ENCODE data around the gene PCCA. TPM values are rescaled to one million over a fixed set of nuclear protein-coding genes. Genes with fewer than 3 reads are reported as not detected.

PCCA gene
- total RNA-seq, 2 experiments from 2014 or later = 7.9 to 8.2 TPM

DNA sequence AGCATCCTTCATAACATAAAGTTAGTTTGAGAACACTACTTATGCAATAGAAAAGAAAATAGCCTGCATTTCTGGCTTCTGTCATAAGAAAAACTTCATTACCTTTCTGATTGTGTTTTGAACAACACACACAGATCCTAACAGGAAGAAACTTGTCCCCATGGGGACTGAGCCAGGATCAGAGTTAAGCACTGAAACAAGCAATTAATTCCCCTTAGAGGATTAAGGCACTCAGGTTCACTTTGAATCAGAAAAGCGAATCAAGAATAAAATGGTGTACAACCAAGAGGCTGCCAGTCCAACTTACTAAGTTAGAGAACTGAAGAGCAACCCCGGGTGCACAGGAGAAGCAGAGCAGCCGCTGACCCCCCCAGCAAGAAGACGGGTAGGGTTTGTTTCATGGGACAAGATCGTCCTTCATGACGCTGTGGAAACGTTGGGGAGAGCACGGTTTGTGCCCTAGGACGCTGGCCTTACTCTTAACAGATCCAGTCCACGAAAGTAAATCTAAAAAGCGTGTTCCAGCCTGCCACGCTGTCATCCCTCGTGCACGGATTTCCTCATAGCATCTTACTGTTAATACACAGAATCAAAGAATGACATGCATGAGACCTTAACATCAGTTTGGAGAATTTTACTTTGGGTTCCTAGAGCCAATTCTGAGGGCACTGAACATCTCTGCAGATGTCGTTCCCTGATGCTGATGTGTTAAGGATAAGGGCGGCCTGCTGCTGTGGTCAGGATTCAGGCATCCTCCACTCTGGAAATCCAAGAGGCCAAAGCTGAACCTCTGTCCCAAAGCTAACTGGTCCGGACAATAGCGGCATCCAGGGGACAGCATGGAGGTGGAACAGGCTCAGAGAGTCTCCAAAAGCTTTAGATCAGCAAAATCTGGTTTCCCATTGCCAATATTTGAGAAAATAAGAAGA is 453.3 kb downstream of the PCCA start:
- intact Hi-C loops (cut with micrococcal nuclease) = no loop called here
- CTCF ChIA-PET = interaction anchor here (0.6 to 2.1 kb wide), 6 partner anchors 30 to 886 kb away, joined by 3 to 9 read pairs (median 4); no protein-coding TSS in a partner anchor
- Mint-ChIP-seq H3K27ac (no peak overlapping the region), H3K27me3 (no peaks in the 10 kb centered on the region), H3K36me3 (peaks cover 3% of the 10 kb centered on the region), H3K4me1 (ENCODE audit: low read depth) (peaks cover 33% of the 10 kb centered on the region), H3K9me3 (no peaks in the 10 kb centered on the region), H3K4me3 (no peak overlapping the region)
- DNase-seq = no peak
- POLR2A ChIA-PET = no interaction called here

DNA sequence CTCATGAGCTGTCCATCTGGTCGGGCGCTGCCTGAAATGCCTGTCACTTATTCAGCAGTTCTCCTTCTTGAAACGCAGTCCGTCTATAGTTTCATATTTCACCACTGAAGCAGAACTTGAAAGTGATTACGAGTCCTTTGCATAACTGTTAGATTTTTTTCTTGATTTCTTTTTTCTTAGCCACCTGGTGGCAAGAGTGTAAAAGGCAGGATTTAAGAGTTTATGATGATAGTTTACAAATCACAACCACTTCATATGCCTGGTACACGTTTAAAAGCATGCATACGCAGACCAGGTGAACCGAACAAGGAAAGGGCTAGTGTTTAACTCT is 453.9 kb downstream of the PCCA start:
- H3K27ac Mint-ChIP-seq = no peak overlapping the region
- ChIA-PET POLR2A (no interaction called here), CTCF (interaction anchor here (0.6 to 2.1 kb wide), 8 partner anchors 29 to 886 kb away, joined by 3 to 9 read pairs (median 4); no protein-coding TSS in a partner anchor)
- peak; percentile 20 for DNase-seq
- no peak overlapping the region for H3K4me3 Mint-ChIP-seq
- no peaks in the 10 kb centered on the region for H3K9me3 Mint-ChIP-seq
- H3K4me1 Mint-ChIP-seq (ENCODE audit: low read depth) = peaks cover 27% of the 10 kb centered on the region
- intact Hi-C loops (cut with micrococcal nuclease) = loop anchor here (1.0 kb wide), 1 partner anchor 884 kb away; no protein-coding TSS in a partner anchor
- no peaks in the 10 kb centered on the region for H3K27me3 Mint-ChIP-seq
- H3K36me3 Mint-ChIP-seq = peaks cover 3% of the 10 kb centered on the region

DNA sequence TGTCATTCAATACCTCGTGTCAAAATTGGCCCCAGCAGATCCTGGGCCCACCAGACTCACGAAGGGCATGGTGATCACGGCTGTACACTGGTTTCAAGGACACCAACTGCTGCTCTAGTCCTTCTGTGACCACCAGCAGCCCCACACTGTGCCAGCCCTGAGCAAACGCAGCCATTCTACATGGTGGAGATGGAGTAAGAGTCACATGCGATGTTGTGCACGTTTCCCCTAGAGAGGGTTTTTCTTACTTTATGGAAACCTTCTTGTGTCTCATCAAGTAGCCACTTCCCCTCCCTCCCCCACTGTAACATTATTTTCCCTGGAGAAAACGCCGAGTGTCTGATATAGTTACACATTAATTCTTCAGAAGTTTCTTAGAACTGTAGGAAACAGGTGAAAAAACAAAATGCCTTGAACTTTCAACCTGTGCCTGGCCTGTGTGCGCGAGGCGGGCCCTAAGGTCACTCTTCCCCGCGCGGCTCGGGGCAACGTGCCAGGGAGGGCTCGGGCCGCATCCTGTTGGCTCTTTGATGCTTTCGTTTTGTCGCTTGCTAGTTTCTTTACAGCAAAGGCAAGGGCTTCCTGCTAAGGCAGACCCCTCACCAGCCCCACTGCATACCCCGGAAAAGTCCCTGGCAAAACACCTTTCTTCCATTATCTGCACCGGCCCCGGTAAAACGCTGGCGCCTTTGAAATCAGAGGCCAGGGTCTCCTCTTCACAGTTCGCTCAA is 455.1 kb downstream of the PCCA start:
- peaks cover 3% of the 10 kb centered on the region for H3K36me3 Mint-ChIP-seq
- H3K4me3 Mint-ChIP-seq = no peak overlapping the region
- peaks cover 14% of the 10 kb centered on the region for H3K4me1 Mint-ChIP-seq (ENCODE audit: low read depth)
- no peaks in the 10 kb centered on the region for H3K27me3 Mint-ChIP-seq
- H3K9me3 Mint-ChIP-seq = no peaks in the 10 kb centered on the region
- intact Hi-C loops (cut with micrococcal nuclease) = loop anchor here (1.0 kb wide), 1 partner anchor 886 kb away; no protein-coding TSS in a partner anchor
- CTCF ChIA-PET = interaction anchor here (1.5 to 2.1 kb wide), 2 partner anchors 30 to 888 kb away, joined by 3 to 9 read pairs; no protein-coding TSS in a partner anchor
- H3K27ac Mint-ChIP-seq = no peak overlapping the region
- POLR2A ChIA-PET = no interaction called here
- DNase-seq = no peak

- no peaks in the 10 kb centered on the region for H3K9me3 Mint-ChIP-seq
- no peak overlapping the region for H3K4me3 Mint-ChIP-seq
- ChIA-PET CTCF (no interaction called here), POLR2A (no interaction called here)
- intact Hi-C loops (cut with micrococcal nuclease) = no loop called here
- no peak for DNase-seq
- H3K4me1 Mint-ChIP-seq (ENCODE audit: low read depth) = peaks cover 10% of the 10 kb centered on the region
- no peak overlapping the region for H3K27ac Mint-ChIP-seq
- no peaks in the 10 kb centered on the region for H3K27me3 Mint-ChIP-seq
- H3K36me3 Mint-ChIP-seq = peaks cover 3% of the 10 kb centered on the region
Observed at GRCh38 chr13:100544866-100545683, 456.2 kb downstream of the PCCA start.

DNA sequence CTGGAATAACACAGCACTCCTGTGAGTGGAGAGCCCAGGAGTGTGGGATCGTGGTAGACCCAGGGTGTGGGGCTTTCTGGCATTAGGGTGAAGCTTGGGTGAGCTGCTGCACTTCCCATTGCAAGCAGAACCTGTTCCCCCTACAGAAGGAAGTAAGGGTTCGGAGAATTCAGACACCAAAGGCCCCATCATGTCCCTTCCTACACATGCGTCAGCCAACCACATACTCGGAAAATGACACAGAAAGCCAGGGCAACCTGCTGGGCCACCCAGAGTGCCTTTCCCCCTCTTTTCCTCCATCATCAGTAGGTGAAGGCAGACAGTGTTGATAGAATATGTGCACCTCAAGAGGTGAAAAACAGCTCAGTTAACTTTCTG is 456.8 kb downstream of the PCCA start:
- H3K27ac Mint-ChIP-seq = no peak overlapping the region
- intact Hi-C loops (cut with micrococcal nuclease) = no loop called here

GRCh38 chr13:100546713-100547405 is 458.0 kb downstream of the PCCA start:
- H3K4me3 Mint-ChIP-seq = no peak overlapping the region
- DNase-seq = no peak
- H3K9me3 Mint-ChIP-seq = no peaks in the 10 kb centered on the region
- ChIA-PET POLR2A (no interaction called here), CTCF (interaction anchor here (1.1 kb wide), 1 partner anchor 891 kb away, joined by 5 read pairs; no protein-coding TSS in a partner anchor)
- no peaks in the 10 kb centered on the region for H3K27me3 Mint-ChIP-seq
- no peaks in the 10 kb centered on the region for H3K36me3 Mint-ChIP-seq
- no peak overlapping the region for H3K27ac Mint-ChIP-seq
- peaks cover 8% of the 10 kb centered on the region for H3K4me1 Mint-ChIP-seq (ENCODE audit: low read depth)
- intact Hi-C loops (cut with micrococcal nuclease) = no loop called here

More for the DNA sequence above, 456.8 kb downstream of the PCCA start:
- Mint-ChIP-seq H3K4me1 (ENCODE audit: low read depth) (peaks cover 10% of the 10 kb centered on the region), H3K27me3 (no peaks in the 10 kb centered on the region), H3K9me3 (no peaks in the 10 kb centered on the region), H3K4me3 (no peak overlapping the region), H3K36me3 (no peaks in the 10 kb centered on the region)
- CTCF ChIA-PET = no interaction called here
- POLR2A ChIA-PET = no interaction called here
- no peak for DNase-seq

- Mint-ChIP-seq H3K4me3 (no peak overlapping the region), H3K36me3 (no peaks in the 10 kb centered on the region), H3K4me1 (ENCODE audit: low read depth) (peaks cover 1% of the 10 kb centered on the region), H3K27me3 (no peaks in the 10 kb centered on the region), H3K9me3 (no peaks in the 10 kb centered on the region), H3K27ac (no peak overlapping the region)
- intact Hi-C loops (cut with micrococcal nuclease) = no loop called here
- ChIA-PET POLR2A (no interaction called here), CTCF (interaction anchor here (1.1 kb wide), 1 partner anchor 892 kb away, joined by 5 read pairs; no protein-coding TSS in a partner anchor)
- no peak for DNase-seq
Observed at GRCh38 chr13:100547791-100548201, 458.9 kb downstream of the PCCA start.

- Mint-ChIP-seq H3K4me1 (ENCODE audit: low read depth) (no peaks in the 10 kb centered on the region), H3K36me3 (no peaks in the 10 kb centered on the region), H3K27ac (no peak overlapping the region), H3K4me3 (no peak overlapping the region), H3K9me3 (no peaks in the 10 kb centered on the region), H3K27me3 (no peaks in the 10 kb centered on the region)
- no peak for DNase-seq
- ChIA-PET CTCF (no interaction called here), POLR2A (no interaction called here)
- intact Hi-C loops (cut with micrococcal nuclease) = no loop called here
Observed at GRCh38 chr13:100549316-100549715, 460.4 kb downstream of the PCCA start.

DNA sequence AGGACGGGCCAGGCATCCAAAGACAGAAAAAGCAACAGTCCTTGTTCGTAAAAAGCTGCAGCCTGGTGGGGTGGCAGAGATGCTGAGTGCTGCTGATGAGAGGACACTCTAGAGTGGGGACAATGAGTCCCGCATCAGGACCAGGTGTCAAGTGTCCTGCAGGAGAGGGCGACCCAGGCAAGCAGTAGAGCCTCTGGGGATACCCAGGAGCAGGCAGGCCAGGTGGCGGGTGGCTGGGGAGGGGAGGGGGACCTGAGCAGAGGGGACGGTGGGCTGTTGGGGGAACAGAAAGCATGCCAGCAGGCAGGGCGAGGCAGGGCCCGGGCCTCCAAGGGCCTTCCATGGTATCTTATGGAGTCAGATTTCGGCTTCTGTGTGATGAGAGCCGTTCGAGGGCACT is 463.9 kb downstream of the PCCA start:
- no peaks in the 10 kb centered on the region for H3K4me1 Mint-ChIP-seq (ENCODE audit: low read depth)
- H3K9me3 Mint-ChIP-seq = no peaks in the 10 kb centered on the region
- CTCF ChIA-PET = interaction anchor here (1.1 kb wide), 1 partner anchor 20 kb away, joined by 3 read pairs; no protein-coding TSS in a partner anchor
- POLR2A ChIA-PET = no interaction called here
- no peaks in the 10 kb centered on the region for H3K36me3 Mint-ChIP-seq
- no peaks in the 10 kb centered on the region for H3K27me3 Mint-ChIP-seq
- intact Hi-C loops (cut with micrococcal nuclease) = no loop called here
- H3K4me3 Mint-ChIP-seq = no peak overlapping the region
- H3K27ac Mint-ChIP-seq = no peak overlapping the region
- DNase-seq = no peak

DNA sequence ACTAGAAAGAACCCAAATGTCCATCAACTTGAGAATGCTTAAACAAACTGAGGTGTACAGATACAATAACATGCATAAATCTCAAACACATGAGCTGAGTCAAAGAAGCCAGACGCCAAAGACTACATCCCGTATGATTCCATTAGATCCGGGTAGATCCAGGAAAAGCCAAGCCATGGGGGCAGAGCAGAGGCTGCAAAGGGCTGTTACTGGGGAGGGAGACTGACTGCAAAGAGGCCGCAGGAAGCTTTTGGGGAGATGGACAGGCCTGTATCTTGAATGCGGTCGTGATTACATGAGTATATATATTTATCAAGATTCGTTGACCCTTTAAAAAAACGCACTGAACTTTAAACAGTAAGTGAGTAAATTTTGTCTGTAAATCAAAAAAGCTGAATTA is 471.0 kb downstream of the PCCA start:
- H3K36me3 Mint-ChIP-seq = no peaks in the 10 kb centered on the region
- no peaks in the 10 kb centered on the region for H3K4me1 Mint-ChIP-seq (ENCODE audit: low read depth)
- H3K27ac Mint-ChIP-seq = no peak overlapping the region
- ChIA-PET CTCF (interaction anchor here (1.0 to 3.3 kb wide), 3 partner anchors 13 to 644 kb away, joined by 3 to 17 read pairs (median 3); no protein-coding TSS in a partner anchor), POLR2A (no interaction called here)
- no peaks in the 10 kb centered on the region for H3K9me3 Mint-ChIP-seq
- H3K4me3 Mint-ChIP-seq = no peak overlapping the region
- intact Hi-C loops (cut with micrococcal nuclease) = no loop called here
- no peak for DNase-seq
- H3K27me3 Mint-ChIP-seq = no peaks in the 10 kb centered on the region

DNA sequence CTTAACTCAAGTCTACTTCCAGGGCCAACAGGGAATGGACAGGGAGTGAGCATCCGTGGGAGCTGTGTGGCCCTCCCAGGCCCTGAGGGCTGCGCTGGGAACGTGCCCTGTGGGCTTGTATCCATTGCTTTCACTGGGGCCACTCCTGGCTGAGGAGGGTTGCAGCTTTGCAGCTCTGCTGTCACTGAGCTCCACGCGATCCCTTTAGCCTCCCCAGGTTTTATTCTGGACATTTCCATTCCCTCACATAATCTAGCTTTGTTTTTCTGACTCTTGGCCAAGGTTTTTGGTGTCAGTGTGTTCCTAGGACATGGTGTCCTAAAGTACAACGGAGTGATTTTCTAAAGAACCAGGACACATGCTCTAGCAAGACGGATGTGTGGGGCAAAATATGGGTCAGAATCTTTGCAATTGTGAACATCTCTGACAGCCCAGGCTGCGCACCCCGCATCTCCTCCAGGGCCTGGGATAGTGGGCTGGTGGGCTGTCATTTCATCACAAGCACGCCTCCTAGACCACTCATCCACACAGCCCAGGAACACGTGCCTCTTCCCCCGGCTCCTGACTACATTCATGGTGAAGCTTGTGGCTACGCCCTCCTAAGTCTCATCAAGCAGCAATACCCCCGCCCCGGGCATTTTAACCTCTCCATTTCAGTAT is 471.7 kb downstream of the PCCA start:
- Mint-ChIP-seq H3K27ac (no peak overlapping the region), H3K9me3 (no peaks in the 10 kb centered on the region), H3K27me3 (no peaks in the 10 kb centered on the region), H3K36me3 (peaks cover 2% of the 10 kb centered on the region), H3K4me3 (no peak overlapping the region), H3K4me1 (ENCODE audit: low read depth) (no peaks in the 10 kb centered on the region)
- CTCF ChIA-PET = interaction anchor here (1.0 to 3.3 kb wide), 3 partner anchors 12 to 644 kb away, joined by 3 to 17 read pairs (median 3); no protein-coding TSS in a partner anchor
- DNase-seq = no peak
- intact Hi-C loops (cut with micrococcal nuclease) = no loop called here
- POLR2A ChIA-PET = no interaction called here

Data from activated CD4-positive, alpha-beta memory T cell treated with anti-CD3 and anti-CD28 coated beads for 36 hours (primary cell).